HG02588 (cell line): ENCODE data around the gene TATDN3.
"Not testable (repeated sequence)": the region's sequence is repeated elsewhere in the genome, so short reads cannot be mapped to it uniquely, and the experiment has no call there.

Experiments used
- ATAC-seq: cut with Tn5 transposase; IDR thresholded peaks from one replicate; pipeline ENCODE4 v1.9.1; 2021; ENCODE audit warnings: mild to moderate bottlenecking, moderate library complexity; ENCODE audit not compliant: unreplicated experiment

The TATDN3 gene

DNA sequence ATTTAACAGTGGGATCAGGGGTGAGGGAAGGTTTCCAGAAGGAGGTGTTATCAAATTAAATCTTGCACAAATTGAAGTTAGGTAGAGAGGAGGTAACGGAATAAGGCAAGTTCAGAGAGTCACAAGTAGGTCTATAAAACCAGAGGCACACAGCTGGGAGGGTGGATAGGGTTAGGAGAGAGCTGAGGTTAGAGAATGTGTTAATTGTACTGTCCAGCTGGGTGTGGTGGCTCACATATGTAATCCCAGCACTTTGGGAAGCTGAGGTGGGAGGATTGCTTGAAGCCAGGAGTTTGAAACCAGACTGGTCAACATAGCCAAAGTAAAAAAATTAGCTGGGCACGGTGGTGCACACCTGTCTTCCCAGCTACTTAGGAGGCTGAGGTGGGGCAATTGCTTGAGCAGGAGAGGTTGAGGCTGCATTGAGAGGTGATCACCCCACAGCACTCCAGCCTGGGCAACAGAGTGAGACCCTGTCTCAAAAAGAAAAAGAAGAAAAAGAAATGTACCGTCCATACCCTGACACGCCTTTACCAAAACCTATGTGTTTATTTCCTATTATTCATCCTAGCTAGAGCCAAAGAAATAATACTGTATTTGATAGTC lies 35.6 kb downstream of the TATDN3 start:
- no peak for ATAC-seq

DNA sequence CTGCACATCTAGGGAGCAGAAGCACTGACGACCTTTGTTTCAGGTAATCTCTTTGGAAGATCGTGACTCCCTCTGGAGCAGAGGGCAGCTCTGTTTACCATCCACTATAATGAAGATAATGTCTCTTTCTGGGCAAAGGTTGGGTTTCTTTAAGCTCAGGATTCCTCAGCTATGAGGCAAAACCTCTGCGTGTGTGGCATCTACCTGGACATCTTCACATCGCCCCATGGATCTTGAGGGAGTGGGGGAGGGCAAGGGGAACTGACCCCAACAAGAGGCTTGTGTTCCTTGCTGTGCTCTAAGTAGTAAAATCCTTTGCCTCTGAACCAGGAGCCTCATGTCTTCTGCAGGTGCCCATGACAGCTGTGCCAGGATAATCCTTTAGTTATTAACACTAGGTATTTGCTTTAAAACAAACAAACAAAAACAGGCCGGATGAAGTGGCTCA lies 36.2 kb downstream of the TATDN3 start:
- ATAC-seq = no peak

DNA sequence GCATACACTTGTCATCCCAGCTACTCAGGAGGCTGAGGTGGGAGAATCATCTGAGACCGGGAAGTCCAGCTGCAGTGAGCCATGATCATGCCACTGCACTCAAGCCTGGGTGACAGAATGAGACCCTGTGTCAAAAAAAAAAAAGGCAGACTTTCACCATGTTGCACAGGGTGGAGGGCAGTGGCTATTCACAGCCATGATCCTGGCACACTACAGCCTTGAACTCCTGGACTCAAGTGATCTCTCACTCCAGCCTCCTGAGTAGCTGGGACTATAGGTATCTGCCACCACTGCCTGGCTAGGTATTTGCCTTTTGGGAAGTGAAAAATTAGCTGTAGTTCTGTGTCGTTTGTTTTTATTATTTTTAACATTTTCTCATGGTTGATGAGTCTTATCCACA lies 36.7 kb downstream of the TATDN3 start:
- ATAC-seq = no peak

DNA sequence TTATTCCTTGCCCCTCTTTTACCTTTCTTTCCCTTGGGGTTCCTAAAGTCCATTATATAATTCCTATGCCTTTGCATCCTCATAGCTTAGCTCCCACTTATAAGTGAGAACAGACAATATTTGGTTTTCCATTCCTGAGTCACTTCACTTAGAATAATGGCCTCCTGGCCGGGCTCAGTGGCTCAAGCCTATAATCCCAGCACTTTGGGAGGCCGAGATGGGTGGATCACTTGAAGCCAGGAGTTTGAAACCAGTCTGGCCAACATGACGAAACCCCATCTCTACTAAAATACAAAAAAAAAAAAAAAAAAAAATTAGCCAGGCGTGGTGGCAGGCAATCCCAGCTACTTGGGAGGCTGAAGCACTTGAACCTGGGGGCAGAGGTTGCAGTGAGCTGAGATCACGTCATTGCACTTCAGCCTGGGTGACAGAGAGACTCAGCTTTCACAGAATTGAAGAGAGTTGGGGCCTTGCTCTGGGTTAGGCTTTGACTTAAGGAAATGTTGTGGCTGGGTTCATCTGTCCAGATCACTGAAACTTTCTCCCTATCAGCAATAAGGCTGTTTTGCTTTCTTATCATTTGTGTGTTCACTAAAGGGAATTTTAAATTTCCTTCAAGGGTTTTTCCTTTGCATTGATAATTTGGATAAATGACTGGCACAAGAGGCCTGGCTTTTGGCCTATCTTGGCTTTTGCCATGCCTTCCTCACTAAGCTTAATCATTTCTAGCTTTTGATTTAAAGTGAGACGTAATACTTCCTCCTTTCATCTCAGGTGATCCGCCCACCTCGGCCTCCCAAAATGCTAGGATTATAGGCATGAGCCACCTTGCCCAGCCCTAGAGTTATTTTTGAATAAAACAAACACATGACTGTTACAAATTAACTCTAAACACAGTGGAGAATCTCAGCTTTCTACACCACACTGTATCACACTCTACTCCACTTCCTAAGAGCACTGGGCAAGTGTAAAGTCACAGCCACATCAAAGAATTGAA lies 41.8 kb downstream of the TATDN3 start:
- ATAC-seq = peak; percentile 68

DNA sequence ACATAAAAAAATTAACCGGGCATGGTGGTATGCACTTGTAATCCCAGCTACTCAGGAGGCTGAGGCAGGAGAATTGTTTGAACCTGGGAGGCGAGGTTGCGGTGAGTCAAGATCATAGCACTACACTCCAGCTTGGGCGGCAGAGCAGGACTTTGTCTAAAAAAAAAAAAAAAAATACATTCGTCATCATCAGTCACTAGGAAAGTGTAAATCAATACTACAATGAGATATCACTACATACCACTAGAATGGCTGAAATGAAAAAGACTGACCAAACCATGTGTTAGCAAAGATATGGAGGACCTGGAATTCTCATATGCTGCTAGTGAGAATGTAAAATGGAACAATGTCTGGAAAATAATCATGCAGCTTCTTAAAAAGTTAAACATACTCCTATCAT lies 46.5 kb downstream of the TATDN3 start:
- no peak for ATAC-seq

DNA sequence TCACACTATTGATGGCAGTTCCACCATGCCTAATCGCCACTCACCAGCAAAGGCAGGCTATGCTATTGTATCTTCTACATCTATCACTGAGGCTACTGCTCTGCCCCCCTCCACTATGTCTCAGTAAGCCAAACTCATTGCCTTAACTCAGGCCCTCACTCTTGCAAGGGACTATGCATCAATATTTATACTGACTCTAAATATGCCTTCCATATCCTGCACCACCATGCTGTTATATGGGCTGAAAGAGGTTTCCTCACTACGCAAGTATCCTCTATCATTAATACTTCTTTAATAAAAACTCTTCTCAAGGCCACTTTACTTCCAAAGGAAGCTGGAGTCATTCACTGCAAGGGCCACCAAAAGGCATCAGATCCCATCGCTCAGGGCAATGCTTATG lies 52.8 kb downstream of the TATDN3 start:
- not testable (repeated sequence) for ATAC-seq

DNA sequence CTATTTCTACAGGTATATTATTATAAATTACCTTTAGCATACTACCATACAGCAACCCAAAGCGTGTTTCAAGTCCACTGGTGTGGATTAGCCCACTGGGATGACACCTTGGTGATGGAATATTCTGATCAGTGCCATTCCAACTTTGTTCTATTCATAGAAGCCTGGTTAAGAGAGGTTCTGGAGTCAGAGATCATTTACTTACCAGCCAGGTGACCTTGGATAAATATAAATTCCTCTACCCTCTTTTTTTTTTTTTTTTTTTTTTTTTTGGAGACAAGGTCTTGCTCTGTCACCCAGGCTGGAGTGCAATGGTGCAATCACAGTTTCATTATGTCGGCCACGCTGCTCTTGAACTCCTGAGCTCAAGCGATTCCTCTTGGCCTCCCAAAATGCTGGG lies 55.9 kb downstream of the TATDN3 start, which contains the start of gene SPATA45:
SPATA45 (minus strand) TSS at position 101 of the 400 bp plus-strand sequence. CDS start 11,500 bp downstream, outside the sequence.
- no peak for ATAC-seq

DNA sequence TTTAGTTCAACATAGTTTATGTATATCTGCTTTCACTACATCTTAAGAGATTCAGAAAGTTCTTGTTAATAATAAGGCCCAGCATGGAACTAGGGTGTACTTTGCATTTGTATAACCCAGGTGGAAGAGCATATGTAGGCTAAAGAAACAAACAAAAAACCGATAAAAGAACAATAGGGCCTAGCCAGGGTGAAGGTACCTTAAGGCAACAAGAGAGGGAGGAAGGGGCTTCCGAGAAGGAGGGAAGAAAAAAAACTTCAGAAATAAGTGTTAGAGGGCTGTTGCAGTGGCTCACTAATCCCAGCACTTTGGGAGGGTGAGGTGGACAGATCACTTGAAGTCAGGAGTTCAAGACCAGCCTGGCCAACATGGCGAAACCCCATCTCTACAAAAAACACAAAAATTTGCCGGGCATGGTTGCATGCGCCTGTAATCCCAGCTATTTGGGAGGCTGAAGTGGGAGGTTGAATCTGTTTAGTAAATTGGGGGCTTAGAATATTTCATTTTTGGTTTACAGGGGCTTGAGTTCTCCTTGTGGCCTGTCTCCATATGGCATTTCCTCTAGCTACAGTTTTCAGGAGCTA lies 60.5 kb downstream of the TATDN3 start:
- no peak for ATAC-seq

DNA sequence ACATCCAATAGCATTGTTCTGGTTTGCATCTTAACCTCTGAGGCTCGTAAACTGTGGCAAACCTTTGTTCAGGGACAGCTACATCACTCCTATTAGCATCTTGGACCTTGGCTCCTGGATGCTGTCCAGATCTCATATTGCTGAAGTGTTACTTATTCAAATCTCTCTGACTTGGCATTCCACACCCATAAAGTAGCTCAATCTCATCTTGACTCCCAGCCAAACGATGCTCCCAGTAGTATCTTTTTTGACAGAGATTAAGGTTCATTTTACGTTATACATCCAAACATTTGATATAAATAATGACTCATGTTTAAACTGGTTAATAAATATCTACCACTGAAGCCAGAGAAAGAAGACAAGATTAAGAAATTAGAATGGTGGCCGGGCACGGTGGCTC lies 62.0 kb downstream of the TATDN3 start:
- no peak for ATAC-seq

DNA sequence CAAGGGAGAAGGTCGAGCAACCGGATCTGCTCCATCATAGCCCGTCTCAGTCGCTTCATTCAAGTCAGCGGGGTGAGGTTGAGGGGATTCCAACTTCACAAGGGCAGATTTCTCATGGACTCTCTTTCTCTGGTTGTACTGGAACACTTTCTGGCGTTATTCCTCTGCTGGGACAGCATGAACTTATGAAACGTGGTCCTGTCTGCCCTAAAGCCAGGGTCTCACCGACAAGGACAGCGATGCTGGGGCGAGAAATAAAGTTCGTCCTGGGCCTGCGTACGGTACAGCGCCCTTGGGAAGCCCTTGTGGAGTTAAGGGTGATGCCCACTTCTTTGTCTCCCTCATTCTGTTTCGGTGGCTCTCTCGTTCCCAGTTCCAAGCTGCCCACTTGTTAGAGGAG lies 65.1 kb downstream of the TATDN3 start:
- no peak for ATAC-seq

DNA sequence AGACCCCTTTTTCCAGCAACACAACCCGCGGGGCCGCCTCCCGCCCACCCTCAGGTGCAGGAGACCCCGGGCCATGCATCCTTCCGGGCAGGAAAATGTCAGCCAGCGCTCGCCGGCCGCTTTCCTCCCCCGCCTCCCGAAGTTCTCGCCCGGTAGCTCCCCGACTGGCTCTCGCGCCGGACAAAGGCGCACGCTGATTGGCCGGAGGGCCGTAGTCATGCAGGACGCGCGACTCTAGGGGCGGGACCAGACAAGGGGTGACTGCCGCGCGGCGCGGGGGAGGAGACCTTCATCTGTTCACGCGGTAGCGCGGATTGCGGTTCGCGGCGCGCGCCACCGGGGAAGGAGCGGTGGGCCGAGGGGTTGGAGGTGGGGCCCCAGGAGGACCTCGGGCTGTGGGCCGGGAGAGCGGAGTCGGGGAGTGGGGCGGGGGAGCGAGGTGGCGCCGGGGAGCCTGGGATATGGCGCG lies 66.3 kb downstream of the TATDN3 start, which contains the start of gene FLVCR1:
FLVCR1 (plus strand) TSS at position 284 of the 469 bp plus-strand sequence; CDS start at position 462, 178 bp downstream.
- peak; percentile 95 for ATAC-seq

DNA sequence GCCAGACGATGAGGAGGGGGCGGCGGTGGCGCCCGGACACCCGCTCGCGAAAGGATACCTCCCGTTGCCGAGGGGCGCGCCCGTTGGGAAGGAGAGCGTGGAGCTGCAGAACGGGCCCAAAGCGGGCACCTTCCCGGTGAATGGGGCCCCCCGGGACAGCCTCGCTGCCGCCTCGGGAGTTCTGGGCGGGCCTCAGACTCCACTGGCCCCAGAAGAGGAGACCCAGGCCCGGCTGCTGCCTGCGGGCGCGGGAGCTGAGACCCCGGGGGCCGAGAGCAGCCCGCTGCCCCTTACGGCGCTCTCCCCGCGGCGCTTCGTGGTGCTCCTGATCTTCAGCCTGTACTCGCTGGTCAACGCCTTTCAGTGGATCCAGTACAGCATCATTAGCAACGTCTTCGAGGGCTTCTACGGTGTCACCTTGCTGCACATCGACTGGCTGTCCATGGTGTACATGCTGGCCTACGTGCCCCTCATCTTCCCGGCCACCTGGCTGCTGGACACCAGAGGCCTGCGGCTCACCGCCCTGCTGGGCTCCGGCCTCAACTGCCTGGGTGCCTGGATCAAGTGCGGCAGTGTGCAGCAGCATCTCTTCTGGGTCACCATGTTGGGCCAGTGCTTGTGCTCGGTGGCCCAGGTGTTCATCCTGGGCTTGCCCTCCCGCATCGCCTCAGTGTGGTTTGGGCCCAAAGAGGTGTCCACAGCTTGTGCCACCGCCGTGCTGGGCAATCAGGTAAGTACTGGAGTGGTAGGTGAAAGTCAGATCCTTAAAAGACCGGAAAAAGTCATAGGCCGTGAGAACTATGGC lies 67.0 kb downstream of the TATDN3 start:
- peak; percentile 10 for ATAC-seq

DNA sequence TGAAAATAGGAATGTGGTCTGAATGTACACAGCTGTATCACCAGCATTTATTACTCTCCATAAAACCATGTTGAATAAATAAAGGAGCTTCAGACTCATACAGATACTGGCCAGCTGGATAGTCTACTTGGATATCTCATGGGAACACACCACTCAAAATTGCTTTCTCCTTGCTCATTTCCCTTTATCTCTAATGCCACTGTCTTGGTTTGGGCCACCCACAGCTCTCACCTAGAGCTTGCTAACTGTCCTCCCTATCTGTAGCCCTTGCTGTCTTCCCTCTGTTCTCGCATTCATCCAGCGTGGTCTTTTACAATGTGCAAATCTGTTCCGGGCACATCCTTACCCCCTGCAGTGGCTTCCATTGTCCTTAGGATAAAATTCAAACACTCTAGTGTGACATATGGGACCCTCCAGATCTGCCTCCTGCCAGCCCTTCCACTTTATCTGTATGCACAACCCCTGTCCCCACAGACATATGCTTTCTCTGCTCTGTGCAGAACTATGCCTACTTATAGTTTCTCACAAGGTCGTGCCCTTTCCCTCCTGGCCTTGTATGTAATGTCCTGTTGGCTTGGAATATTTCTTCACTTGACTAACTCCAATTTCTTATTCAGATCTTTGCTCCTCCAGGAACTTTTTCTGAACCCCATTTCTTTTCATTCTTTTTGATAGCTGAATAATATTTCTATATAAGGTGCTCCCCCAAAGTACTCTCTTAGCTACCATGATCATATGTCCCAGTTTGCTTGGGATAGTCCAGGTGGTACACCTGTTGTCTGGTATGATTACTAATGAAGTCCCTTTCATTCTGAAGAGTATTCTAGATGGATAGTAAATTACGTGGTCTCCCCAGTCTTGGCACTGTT lies 69.3 kb downstream of the TATDN3 start:
- no peak for ATAC-seq

DNA sequence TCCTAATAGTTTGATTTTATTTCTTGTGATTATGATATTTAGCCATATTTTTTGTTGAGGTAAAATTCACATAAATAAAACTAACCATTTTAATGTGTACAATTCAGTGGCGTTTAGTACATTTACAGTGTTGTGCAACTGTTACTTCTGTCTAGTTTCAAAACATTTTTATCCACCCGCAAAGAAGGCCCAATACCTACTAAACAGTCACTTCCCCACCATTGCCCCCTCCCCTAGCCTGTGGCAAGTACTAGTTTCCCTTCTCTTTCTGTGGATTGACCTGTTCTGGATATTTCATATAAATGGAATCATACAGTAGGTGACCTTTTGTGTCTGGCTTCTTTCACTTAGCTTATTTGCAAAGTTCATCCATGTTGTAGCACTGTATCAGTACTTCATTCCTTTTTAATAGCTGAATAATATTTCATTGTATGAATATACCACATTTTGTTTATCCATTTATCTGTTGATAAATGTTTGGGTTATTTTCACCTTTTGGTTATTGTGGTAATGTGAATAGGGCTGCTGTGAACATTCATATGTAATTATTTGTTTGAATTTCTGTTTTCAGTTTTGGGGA lies 70.5 kb downstream of the TATDN3 start:
- no peak for ATAC-seq

DNA sequence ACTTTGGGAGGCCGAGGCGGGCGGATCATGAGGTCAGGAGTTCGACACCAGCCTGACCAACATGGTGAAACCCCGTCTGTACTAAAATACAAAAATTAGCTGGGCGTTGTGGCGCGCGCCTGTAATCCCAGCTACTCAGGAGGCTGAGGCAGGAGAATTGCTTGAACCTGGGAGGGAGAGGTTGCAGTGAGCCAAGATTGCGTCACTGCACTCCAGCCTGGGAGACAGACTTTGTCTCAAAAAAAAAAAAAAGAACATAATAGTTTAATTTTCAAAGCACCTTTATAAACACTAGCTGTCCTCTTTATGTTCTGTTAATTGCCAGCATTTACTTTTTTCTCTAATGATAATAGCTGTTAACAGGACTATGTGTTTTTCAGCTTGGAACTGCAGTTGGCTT lies 71.7 kb downstream of the TATDN3 start:
- not testable (repeated sequence) for ATAC-seq

DNA sequence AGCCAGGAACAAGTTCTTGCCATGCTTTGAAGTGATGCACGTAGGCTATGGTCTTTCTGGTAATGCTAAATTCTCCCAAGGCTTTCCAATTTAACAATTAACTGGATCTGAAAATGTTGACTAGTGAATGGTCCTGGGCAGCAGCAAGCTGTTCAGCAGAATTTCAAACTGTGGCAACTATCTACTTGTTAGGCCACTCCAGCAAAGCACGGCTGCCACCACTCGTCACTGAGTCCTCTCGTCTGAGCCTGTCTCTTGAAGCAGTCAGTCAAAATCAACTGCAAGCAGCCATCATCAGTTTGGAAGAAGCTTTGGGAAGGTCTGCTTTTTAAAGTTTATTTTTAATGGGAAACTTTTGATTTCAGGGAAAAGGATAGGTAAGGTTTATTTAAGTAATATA lies 72.5 kb downstream of the TATDN3 start:
- no peak for ATAC-seq
